ENCODE measurements around the gene EML4. TPM values are rescaled to one million over a fixed set of nuclear protein-coding genes. Genes with fewer than 3 reads are reported as not detected.

The EML4 gene
- polyA plus RNA-seq, 1 donor (not counting 4 experiments of a cell fraction or from before 2014, with no cell fraction given) = 36.4 TPM

DNA sequence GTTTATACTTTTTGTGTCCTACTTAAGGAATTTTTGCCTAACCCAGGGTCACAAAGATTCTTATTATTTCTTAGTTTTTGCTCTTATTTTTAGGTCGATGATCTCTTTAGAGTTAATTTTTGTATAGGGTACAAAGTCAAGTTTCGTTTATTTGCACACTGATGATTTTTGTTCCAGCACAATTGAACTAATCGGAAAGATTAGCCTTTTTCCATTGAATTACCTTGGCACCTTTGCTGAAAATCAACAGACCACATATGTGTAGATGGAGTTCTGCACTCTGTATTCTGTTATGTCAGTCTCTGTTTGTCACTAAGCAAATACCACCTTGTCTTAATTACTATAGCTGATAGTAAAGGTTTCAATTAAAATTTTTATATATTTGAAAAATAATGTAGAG, 18.7 kb downstream of the EML4 start:
- Histone ChIP-seq H3K36me3 (ENCODE audit: control insufficient read depth in 2 of 2, extremely low read depth in 1 of 2, insufficient read depth in 2 of 2, low read length in 2 of 2) (no peaks in the 10 kb centered on the region), H3K4me2 (ENCODE audit: control insufficient read depth, extremely low read depth, insufficient read depth, low read depth, low read length) (no peak overlapping the region), H3K9me1 (ENCODE audit: control insufficient read depth, extremely low read depth, insufficient read depth, low read length) (peaks cover 2% of the 10 kb centered on the region), H3K4me3 (ENCODE audit: control insufficient read depth in 2 of 3, extremely low read depth in 1 of 3, insufficient read depth in 2 of 3, low read depth in 1 of 3, low read length in 3 of 3) (no peak overlapping the region), H4K20me1 (ENCODE audit: control insufficient read depth, extremely low read depth, insufficient read depth, low read length) (no peaks in the 10 kb centered on the region), H3K9ac (ENCODE audit: control insufficient read depth, extremely low read depth, insufficient read depth, low read length) (no peak overlapping the region), H3K27ac (ENCODE audit: control insufficient read depth, insufficient read depth, low read length) (no peak overlapping the region), H3K9me3 (ENCODE audit: control insufficient read depth, low read depth, low read length) (no peaks in the 10 kb centered on the region), H2AFZ (ENCODE audit: control insufficient read depth, low read length) (no peak overlapping the region), H3K27me3 (ENCODE audit: control insufficient read depth, extremely low read depth, insufficient read depth, low read length) (no peaks in the 10 kb centered on the region), H3K4me1 (ENCODE audit: control insufficient read depth, extremely low read depth, insufficient read depth, low read length) (no peaks in the 10 kb centered on the region), H3K79me2 (ENCODE audit: control insufficient read depth, insufficient read depth, low read length) (peaks cover 45% of the 10 kb centered on the region)
- TF ChIP-seq EZH2 (IDR thresholded peaks at IDR 0.05; ENCODE audit: low read length) = no peak
- TF ChIP-seq, protein P1, sequence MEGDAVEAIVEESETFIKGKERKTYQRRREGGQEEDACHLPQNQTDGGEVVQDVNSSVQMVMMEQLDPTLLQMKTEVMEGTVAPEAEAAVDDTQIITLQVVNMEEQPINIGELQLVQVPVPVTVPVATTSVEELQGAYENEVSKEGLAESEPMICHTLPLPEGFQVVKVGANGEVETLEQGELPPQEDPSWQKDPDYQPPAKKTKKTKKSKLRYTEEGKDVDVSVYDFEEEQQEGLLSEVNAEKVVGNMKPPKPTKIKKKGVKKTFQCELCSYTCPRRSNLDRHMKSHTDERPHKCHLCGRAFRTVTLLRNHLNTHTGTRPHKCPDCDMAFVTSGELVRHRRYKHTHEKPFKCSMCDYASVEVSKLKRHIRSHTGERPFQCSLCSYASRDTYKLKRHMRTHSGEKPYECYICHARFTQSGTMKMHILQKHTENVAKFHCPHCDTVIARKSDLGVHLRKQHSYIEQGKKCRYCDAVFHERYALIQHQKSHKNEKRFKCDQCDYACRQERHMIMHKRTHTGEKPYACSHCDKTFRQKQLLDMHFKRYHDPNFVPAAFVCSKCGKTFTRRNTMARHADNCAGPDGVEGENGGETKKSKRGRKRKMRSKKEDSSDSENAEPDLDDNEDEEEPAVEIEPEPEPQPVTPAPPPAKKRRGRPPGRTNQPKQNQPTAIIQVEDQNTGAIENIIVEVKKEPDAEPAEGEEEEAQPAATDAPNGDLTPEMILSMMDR (optimal IDR thresholded peaks at IDR 0.05 in 1 of 3, IDR thresholded peaks at IDR 0.05 in 1 of 3, conservative IDR thresholded peaks at IDR 0.05 in 1 of 3; ENCODE audit: extremely low read depth in 1 of 3, insufficient read depth in 2 of 3, low read length in 3 of 3) = no peak
- DNase-seq (ENCODE audit: low read depth, low spot score) (no peak), FAIRE-seq (no peak)
- dilution Hi-C loops (cut with MboI; ENCODE audit: extremely low pct_ligation_motif_present, low sequenced_read_pairs) = no loop called here

DNA sequence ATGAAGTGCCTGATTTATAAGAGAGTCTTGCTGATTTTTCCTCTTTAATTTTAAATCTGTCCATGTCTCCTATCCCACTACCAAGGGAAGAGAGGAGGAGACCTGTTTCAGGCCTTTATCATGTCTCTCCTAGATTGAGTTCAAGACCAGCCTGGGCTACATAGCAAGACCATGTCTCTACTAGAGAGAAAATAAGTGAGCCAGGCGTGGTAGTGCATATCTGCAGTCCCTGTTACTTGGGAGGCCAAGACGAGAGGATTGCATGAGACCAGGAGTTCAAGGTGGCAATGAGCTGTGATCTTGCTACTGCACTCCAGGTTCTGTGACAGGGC, 20.0 kb downstream of the EML4 start:
- Histone ChIP-seq H3K9me1 (ENCODE audit: control insufficient read depth, extremely low read depth, insufficient read depth, low read length) (peaks cover 2% of the 10 kb centered on the region), H3K9me3 (ENCODE audit: control insufficient read depth, low read depth, low read length) (no peaks in the 10 kb centered on the region)
- FAIRE-seq = no peak

More for the DNA sequence above, 20.0 kb downstream of the EML4 start:
- no peak for TF ChIP-seq EZH2 (IDR thresholded peaks at IDR 0.05; ENCODE audit: low read length)
- TF ChIP-seq, protein P1 (optimal IDR thresholded peaks at IDR 0.05 in 1 of 3, IDR thresholded peaks at IDR 0.05 in 1 of 3, conservative IDR thresholded peaks at IDR 0.05 in 1 of 3; ENCODE audit: extremely low read depth in 1 of 3, insufficient read depth in 2 of 3, low read length in 3 of 3) = no peak
- no peak for DNase-seq (ENCODE audit: low read depth, low spot score)
- Histone ChIP-seq H3K4me1 (ENCODE audit: control insufficient read depth, extremely low read depth, insufficient read depth, low read length) (no peaks in the 10 kb centered on the region), H3K79me2 (ENCODE audit: control insufficient read depth, insufficient read depth, low read length) (peaks cover 41% of the 10 kb centered on the region), H3K36me3 (ENCODE audit: control insufficient read depth in 2 of 2, extremely low read depth in 1 of 2, insufficient read depth in 2 of 2, low read length in 2 of 2) (no peaks in the 10 kb centered on the region), H3K27me3 (ENCODE audit: control insufficient read depth, extremely low read depth, insufficient read depth, low read length) (no peaks in the 10 kb centered on the region), H3K4me2 (ENCODE audit: control insufficient read depth, extremely low read depth, insufficient read depth, low read depth, low read length) (no peak overlapping the region), H3K27ac (ENCODE audit: control insufficient read depth, insufficient read depth, low read length) (no peak overlapping the region), H4K20me1 (ENCODE audit: control insufficient read depth, extremely low read depth, insufficient read depth, low read length) (no peaks in the 10 kb centered on the region), H3K4me3 (ENCODE audit: control insufficient read depth in 2 of 3, extremely low read depth in 1 of 3, insufficient read depth in 2 of 3, low read depth in 1 of 3, low read length in 3 of 3) (no peak overlapping the region), H3K9ac (ENCODE audit: control insufficient read depth, extremely low read depth, insufficient read depth, low read length) (no peak overlapping the region), H2AFZ (ENCODE audit: control insufficient read depth, low read length) (no peak overlapping the region)
- dilution Hi-C loops (cut with MboI; ENCODE audit: extremely low pct_ligation_motif_present, low sequenced_read_pairs) = no loop called here

Data from keratinocyte (primary cell).